ENCODE data around the gene SEL1L3.

Gene SEL1L3

DNA sequence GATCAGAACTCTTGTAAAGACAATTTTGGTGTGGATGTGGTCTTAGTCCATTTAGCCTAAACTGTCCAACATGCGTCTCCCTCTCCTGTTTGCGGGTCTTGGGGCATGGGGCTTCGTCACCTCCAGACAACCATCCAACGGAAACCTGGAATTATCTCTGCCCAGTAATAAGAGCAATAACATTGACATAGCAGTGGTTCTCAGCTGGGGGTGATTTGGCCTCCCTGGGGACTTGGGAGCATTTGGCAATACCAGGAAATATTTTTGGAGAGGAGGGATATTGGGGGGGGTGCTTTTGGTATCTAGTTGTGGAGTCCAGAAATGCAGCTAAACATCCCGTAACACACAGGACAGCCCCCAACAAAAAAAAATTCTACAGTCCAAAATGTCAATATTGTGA is 47.2 kb downstream of the SEL1L3 start:
- no peak for FAIRE-seq

- FAIRE-seq = no peak
Observed at GRCh38 chr4:25814301-25815136, 48.3 kb downstream of the SEL1L3 start.

GRCh38 chr4:25813448-25814106 is 49.2 kb downstream of the SEL1L3 start:
- FAIRE-seq = no peak

DNA sequence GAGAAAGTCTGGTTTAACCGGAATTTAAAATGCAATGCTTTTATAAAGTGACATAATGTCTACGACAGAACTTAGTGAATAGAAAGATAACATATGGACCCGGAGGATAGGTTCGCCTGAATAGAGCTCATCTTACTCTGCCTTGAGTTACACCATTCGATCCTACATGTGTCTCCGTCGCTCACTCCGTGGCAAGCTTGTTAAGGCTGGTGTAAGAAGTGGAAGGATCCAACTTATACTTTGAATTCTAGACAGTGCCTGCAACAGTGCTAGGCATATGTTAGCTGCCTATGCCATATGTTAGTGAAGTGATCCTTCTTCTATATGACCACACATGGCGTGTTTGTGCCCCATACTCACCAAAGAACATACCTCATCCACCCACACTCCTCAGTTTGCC is 50.9 kb downstream of the SEL1L3 start:
- no peak for FAIRE-seq

GRCh38 chr4:25811374-25811690 is 51.5 kb downstream of the SEL1L3 start:
- no peak for FAIRE-seq

GRCh38 chr4:25810461-25811373 is 52.1 kb downstream of the SEL1L3 start:
- FAIRE-seq = no peak

GRCh38 chr4:25809996-25810395 is 52.8 kb downstream of the SEL1L3 start:
- FAIRE-seq = no peak

DNA sequence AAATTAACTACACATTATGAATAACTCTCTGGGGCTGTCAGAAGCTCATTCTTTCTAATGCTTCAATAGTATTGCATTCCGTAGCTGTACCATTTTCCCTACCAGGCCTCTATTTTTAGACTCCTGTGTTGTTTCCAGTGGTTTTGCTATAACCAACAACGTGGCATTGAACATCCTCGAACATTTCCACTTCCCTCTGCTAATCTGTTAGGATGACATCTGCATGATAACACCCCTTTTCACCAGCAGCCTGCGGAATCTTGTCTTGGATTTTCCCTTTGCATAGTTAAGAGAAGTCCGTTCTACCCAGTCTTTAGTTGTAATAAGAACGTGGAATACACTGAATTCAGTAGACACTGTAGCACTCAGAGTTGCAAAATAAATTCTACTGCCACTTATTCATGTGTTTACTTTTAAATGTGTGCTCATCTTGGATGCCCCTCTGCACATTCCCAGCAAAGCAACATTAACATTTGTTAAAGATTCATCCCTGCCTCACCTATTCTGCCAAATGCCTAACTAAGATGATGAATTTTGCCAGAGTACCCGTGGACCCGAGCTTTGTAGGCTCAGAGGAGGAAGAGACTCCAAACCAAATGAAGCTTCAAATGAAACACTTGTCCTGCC is 55.6 kb downstream of the SEL1L3 start:
- FAIRE-seq = no peak

GRCh38 chr4:25805255-25805860 is 57.4 kb downstream of the SEL1L3 start:
- no peak for FAIRE-seq

DNA sequence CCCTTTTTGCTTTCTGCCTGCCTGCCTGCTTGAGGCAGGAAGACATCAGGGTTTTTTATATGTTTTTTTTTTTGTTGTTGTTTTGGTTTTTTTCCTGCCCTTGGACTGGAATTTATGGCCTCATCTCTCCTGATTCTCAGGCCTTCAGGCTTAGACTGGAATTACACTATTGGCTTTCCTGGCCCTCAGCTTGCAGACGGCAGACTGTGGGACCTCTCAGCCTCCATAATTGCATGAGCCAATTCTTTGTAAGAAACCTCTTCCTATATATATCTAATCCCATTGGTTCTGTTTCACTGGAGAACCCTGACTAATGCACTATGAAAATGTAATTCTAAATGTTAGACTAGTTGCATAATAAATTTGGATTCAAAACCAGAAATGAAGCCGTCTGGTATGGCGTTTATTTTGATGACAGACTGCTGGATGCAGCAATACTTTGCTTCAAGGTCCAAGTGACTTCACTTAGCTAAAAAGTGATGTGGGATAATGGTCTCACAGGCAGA is 59.0 kb downstream of the SEL1L3 start:
- no peak for FAIRE-seq

- no peak for FAIRE-seq
Observed at GRCh38 chr4:25801594-25801993, 61.2 kb downstream of the SEL1L3 start.

GRCh38 chr4:25800245-25800644 is 62.5 kb downstream of the SEL1L3 start:
- no peak for FAIRE-seq

DNA sequence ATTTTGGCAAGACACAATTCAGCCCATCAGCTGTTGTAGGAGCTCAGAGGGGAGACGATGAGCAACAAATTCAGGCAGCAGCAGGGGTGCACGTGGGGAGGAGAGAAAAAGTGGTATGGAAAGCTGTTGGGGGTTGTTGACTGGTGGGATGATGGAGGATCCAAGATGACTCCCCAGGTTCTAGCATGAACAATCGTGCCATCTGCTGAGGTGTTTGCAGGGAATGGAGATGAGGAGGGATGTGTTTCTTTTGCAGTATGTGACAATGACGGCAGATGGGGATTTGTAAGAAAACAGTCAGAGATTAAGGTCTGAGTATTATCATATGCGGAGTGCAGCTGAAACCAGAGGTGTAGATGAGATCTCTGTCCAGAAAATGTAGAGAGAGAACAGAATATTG is 63.3 kb downstream of the SEL1L3 start:
- FAIRE-seq = no peak

- no peak for FAIRE-seq
Observed at GRCh38 chr4:25797136-25797535, 65.7 kb downstream of the SEL1L3 start.

- no peak for FAIRE-seq
Observed at GRCh38 chr4:25795566-25796454, 67.0 kb downstream of the SEL1L3 start.

DNA sequence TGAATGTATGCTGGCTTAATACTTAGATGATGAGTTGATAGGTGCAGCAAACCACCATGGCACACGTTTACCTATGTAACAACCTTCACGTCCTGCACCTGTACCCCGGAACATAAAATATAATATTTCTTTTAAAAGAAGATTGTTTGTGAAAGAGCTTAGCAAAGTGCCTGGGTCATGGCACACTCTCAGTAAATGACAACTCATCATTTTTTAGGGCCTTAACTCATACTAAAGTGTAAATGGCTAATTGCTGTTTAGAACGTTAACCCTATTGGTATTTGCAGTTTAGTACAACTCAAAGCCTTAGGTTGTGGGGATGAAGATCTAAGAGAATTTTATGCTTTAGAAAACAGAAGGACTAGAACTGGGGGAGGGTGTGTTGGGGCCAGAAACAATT is 67.7 kb downstream of the SEL1L3 start:
- FAIRE-seq = no peak

DNA sequence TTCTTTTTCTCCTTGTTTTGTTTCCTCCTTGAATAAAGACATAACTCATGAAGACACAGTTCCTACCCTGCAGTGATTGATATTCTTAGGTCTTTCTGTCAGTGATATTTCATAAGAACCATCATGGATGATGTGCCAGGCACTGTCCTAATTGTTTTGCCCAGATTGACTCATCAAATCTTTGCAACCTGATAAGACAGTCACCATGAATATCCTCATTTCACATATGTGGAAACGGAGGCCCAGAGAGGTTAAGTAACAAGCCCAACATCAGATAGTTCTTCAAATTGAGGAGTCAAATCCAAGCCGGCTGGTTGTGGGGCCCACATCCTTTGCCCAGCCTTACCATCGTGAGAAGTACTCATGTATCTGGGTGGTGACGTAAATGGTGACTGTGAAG is 69.9 kb downstream of the SEL1L3 start:
- no peak for FAIRE-seq

- no peak for FAIRE-seq
Observed at GRCh38 chr4:25792200-25792791, 70.5 kb downstream of the SEL1L3 start.

GRCh38 chr4:25790024-25790423 is 72.8 kb downstream of the SEL1L3 start:
- FAIRE-seq = no peak

DNA sequence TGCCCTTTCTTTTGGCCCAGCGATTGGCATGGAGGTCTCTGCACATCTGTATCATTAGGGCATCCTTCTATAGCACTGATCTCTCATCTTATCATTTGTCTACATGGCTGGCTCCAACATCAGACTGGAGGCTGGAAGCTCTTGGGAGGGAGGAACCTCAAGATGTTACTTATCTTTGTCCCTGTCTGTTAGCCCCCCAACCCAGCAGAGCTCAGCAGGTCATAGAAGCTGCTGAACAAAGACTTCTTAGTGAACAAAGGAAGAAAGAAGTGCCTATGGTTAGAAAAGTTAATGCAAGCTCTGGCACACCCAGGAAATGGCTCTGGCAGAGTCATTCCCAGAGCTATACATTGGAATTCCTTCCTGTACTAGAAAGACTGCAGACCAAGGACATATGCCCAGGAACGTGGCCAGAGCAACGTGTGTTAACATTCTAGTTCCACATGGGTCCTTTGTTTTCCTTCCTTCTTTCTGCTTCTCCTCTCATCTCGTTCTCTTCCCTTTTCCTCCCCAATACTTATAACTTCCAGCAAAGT is 74.0 kb downstream of the SEL1L3 start:
- FAIRE-seq = no peak

Measured in endometrium (tissue), 2 donors.